A204.1 (cell line): ENCODE data around the gene NFKB1.

Experiments
- FAIRE-seq: peaks from 2 replicates; lab custom pipeline; 2012; peaks lifted over from hg19 to GRCh38; lab: Jason Lieb, UNC

The NFKB1 gene

DNA sequence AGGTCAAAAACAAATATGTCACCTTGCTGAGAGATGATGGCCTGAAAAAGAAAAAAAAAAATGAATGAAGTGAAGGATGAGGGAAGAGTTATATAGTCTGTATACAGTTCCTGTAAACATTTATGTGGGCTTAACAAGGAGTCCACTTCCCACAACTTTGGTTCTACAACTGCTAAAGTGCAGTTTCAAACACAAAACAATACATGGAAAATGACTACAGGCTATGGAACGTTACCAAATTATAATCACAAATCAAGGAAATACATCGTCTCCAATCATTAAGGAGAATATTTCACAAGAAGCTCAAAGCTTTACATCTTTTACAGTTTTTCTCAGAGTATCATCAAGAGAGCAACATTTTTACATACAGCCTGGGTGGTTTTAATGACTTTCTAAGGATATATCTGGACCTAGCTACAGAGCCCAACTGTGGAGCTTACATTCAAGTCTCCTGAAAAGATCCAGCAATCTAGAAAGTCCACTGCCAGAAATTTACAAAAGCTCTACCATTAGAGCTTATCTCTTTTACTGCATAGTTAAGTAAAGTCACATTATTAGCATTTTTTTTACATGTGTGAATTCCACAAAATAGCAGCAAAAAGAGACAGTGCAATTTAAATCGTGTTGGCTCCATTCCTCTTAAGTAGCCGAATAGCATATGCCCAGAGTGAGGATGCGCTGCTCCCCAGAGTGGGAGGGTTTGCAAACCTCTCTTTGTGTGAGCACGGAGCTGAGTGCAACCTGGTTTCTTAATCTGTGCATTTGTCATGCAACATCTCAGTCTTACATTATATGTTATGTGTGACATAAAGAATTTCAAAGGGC is 131.3 kb downstream of the NFKB1 start:
- FAIRE-seq, result no peak

GRCh38 chr4:102633100-102633499 is 131.9 kb downstream of the NFKB1 start:
- no peak for FAIRE-seq

- no peak for FAIRE-seq
Observed at GRCh38 chr4:102637391-102637790, 136.2 kb downstream of the NFKB1 start.

DNA sequence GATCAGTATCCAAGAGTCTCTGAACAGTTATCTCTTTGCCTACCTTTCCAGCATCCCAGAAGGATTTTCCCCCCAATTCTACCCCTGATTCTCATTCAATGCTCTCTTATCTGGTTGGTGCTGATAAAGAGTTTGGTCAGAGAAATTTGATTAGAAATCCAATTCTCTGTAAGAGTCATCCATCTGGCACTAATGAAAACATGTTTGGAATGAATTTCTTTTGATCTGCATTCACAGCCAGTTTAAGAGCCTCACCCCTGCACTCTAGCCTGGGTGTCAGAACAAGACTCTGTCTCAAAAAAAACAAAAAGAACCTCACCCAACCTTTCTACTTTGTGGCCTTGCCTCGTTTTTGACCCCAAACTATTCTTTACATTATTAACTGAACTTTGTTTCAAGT is 137.5 kb downstream of the NFKB1 start:
- FAIRE-seq, result no peak

DNA sequence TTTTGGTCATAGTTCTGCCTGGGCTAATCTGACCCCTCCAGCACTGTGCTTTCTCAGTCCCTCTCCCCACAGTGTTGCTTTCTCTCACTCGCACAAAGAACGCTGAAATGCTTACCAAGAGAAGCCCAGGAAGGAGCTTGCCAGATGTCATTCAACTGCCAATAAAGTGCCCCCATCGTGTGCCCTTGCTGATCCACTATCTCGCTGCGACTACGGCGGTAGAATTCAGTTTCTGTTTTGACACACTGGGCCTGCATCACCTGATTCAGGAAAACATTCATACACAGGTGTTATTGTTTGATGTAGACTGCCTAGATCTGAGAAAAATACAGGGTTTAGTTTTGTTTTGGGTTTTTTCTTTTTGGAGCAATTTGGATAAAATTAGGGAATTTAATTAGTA is 138.4 kb downstream of the NFKB1 start:
- no peak for FAIRE-seq

DNA sequence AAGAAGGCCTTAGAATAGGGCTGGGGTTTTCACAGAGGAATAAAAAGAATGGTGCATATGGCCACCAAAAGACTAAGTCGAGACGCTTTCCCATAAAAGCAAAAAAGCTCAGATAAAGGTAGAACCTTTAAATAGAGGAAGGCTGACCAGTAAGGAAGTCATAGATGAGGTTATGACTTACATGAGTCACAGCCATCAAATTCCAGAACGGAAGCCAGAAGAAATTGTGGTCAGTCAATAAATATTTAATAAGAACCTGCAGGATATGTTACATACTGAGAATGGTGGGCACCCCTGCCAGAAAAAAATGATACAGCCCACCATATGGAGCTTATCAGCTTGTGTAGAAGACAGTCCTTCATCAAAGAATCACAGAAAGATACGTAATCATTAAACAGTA is 139.5 kb downstream of the NFKB1 start:
- no peak for FAIRE-seq

DNA sequence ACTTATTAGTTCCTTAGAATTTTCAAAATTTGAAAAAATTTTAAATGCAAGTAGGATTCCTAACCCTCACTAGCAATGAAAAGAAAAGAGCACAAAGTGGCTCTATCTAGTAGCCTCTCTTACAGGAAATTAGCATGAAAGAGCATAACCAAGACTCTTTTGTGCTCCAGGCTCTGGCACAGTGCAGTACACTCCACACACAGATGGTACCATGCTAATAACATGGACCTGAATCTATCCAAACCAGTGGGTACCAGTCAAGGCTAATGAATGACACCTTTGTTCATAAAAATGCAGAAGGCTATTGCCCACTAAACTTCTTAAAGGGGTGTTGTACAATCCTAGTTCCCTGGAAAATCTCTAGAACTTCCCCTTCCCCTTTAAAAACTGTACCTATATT is 140.6 kb downstream of the NFKB1 start:
- FAIRE-seq, result no peak

DNA sequence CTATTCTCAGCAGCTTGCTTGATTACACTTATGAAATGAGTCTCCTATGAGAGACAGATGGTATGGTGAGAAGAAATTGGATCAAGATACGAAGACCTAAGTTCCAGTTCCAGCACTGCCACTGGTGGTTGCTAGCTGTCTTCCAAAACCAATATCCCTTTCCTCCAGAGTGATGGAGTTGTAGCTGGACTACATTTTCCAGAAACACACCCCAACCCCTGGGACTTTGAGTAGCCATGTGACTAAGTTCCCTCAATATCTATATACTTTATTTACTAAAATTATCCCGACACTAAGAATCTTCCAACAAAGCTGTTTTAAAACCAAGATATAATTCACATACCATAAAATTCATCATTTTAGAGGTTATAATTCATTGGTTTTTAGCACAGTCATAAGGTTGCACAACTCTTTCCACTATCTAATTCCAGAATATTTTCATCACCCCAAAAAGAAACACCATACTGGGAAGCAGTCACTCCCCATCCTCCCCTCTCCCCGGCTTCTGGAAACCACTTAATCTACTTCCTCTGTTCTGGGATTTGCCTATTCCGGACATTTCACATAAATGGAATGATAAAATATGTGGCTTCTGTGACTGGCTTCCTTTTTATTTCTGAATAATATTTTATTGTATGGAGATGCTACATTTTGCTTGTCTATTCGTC is 141.6 kb downstream of the NFKB1 start:
- FAIRE-seq, result no peak

- FAIRE-seq, result no peak
Observed at GRCh38 chr4:102647117-102647516, 146.0 kb downstream of the NFKB1 start.

DNA sequence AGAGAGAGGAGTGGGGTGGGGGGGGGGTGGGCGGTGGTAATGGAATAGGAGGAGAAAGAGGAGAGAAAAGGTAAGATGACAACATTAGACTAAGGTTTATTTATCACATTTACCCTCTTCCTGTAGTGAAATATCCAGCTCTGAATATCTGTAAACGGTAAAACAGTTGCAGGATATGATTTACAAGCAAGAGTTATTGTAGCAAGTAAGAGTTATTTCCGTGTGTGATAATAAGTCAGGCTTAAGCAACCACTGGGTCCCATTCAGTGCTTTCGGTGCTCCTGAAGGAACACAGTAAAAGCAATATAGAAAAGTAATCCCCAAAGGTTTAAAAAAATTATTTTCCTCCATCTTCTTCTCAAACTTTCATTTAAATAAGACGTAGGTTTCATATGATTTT is 156.0 kb downstream of the NFKB1 start:
- FAIRE-seq, result no peak

- FAIRE-seq, result no peak
Observed at GRCh38 chr4:102663073-102663472, 161.9 kb downstream of the NFKB1 start.

- no peak for FAIRE-seq
Observed at GRCh38 chr4:102665527-102665926, 164.4 kb downstream of the NFKB1 start.
